Measurements from ENCODE around the gene FARP2.

GRCh38 chr2:241461693-241462677 is 105.9 kb downstream of the FARP2 start:
- TF ChIP-seq RAD21 (IDR thresholded peaks at IDR 0.05; ENCODE audit: low read depth) = no peak
- TF ChIP-seq EP300 (IDR thresholded peaks at IDR 0.05; ENCODE audit: borderline replicate concordance) = no peak
- no peak for TF ChIP-seq TAF1 (IDR thresholded peaks at IDR 0.05; ENCODE audit: low read depth)
- TF ChIP-seq CREB1 (IDR thresholded peaks at IDR 0.05; ENCODE audit: low read depth) = no peak

Measured in Ishikawa (cell line).